IMR-90 (cell line): ENCODE data around the gene APOBEC3B.

Experiments used
- POLR2A ChIP-seq: IDR thresholded peaks from 2 replicates; pipeline ENCODE4 v1.6.1; 2012; ENCODE audit warnings: mild to moderate bottlenecking, low read depth, low read length
- TF ChIP-seq, protein P1 (sequence below): conservative IDR thresholded peaks from 2 replicates; pipeline ENCODE4 v1.5.1; 2012; ENCODE audit warnings: mild to moderate bottlenecking, low read depth, low read length, improper control_type of control experiment

GRCh38 chr22:38966942-38967341 lies 15.2 kb upstream of the APOBEC3B start:
- TF ChIP-seq, protein P1, sequence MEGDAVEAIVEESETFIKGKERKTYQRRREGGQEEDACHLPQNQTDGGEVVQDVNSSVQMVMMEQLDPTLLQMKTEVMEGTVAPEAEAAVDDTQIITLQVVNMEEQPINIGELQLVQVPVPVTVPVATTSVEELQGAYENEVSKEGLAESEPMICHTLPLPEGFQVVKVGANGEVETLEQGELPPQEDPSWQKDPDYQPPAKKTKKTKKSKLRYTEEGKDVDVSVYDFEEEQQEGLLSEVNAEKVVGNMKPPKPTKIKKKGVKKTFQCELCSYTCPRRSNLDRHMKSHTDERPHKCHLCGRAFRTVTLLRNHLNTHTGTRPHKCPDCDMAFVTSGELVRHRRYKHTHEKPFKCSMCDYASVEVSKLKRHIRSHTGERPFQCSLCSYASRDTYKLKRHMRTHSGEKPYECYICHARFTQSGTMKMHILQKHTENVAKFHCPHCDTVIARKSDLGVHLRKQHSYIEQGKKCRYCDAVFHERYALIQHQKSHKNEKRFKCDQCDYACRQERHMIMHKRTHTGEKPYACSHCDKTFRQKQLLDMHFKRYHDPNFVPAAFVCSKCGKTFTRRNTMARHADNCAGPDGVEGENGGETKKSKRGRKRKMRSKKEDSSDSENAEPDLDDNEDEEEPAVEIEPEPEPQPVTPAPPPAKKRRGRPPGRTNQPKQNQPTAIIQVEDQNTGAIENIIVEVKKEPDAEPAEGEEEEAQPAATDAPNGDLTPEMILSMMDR: no peak
- no peak for TF ChIP-seq POLR2A
